WTC11 (cell line): ENCODE measurements around the gene MRGPRF. TPM values are rescaled to one million over a fixed set of nuclear protein-coding genes. Genes with fewer than 3 reads are reported as not detected.

Experiments used
- CTCF ChIP-seq: fragments of 200-600 bp; IDR thresholded peaks from 2 replicates; pipeline ENCODE4 v1.8.0; 2022; ENCODE audit warnings: antibody characterized with exemption
- FOXP4 ChIP-seq: sonication (generic); formaldehyde crosslinking; IDR thresholded peaks from 2 replicates; pipeline ENCODE4 v1.8.0; 2022; ENCODE audit warnings: mild to moderate bottlenecking, missing genetic modification reagents
- JUN ChIP-seq: sonication (generic); formaldehyde crosslinking; IDR thresholded peaks from 2 replicates; pipeline ENCODE4 v1.8.0; 2023; ENCODE audit warnings: mild to moderate bottlenecking, missing genetic modification reagents
- NFATC4 ChIP-seq: fragments of 250-450 bp; sonication (Bioruptor Pico); IDR thresholded peaks from 2 replicates; pipeline ENCODE4 v1.9.0; 2021; ENCODE audit warnings: mild to moderate bottlenecking
- RELA ChIP-seq: sonication (generic); formaldehyde crosslinking; IDR thresholded peaks from 2 replicates; pipeline ENCODE4 v1.8.1; 2022; ENCODE audit warnings: missing genetic modification reagents, mild to moderate bottlenecking, borderline replicate concordance
- RORB ChIP-seq: fragments of 250-450 bp; sonication (Bioruptor Pico); IDR thresholded peaks from 2 replicates; pipeline ENCODE4 v1.9.0; 2021; ENCODE audit warnings: mild to moderate bottlenecking
- SP1 ChIP-seq: sonication (generic); formaldehyde crosslinking; conservative IDR thresholded peaks from 2 replicates; pipeline ENCODE4 v1.8.1; 2022; ENCODE audit warnings: missing genetic modification reagents
- TCF7 ChIP-seq: sonication (generic); formaldehyde crosslinking; IDR thresholded peaks from 2 replicates; pipeline ENCODE4 v1.8.0; 2022; ENCODE audit warnings: mild to moderate bottlenecking, low read depth, missing genetic modification reagents, moderate library complexity
- TEAD4 ChIP-seq: sonication (generic); formaldehyde crosslinking; IDR thresholded peaks from 2 replicates; pipeline ENCODE4 v1.8.0; 2022; ENCODE audit warnings: mild to moderate bottlenecking, missing genetic modification reagents
- ZNF138 ChIP-seq: sonication (generic); formaldehyde crosslinking; conservative IDR thresholded peaks from 2 replicates; pipeline ENCODE4 v1.8.1; 2022; ENCODE audit warnings: mild to moderate bottlenecking, moderate library complexity, missing genetic modification reagents
- ZNF219 ChIP-seq: sonication (generic); formaldehyde crosslinking; IDR thresholded peaks from 2 replicates; pipeline ENCODE4 v1.8.0; 2023; ENCODE audit warnings: missing genetic modification reagents, mild to moderate bottlenecking, borderline replicate concordance
- ZNF416 ChIP-seq: fragments of 250-450 bp; sonication (Bioruptor Pico); IDR thresholded peaks from 2 replicates; pipeline ENCODE4 v1.9.0; 2021; ENCODE audit warnings: mild to moderate bottlenecking, inconsistent platforms
- total RNA-seq: library from RNA; stranded (reverse); gene quantifications from 3 replicates; pipeline ENCODE4 v1.2.3, GENCODE V29; 2021
- TF ChIP-seq, protein P1 (sequence below): fragments of 250-450 bp; sonication (Bioruptor Pico); IDR thresholded peaks from 2 replicates; pipeline ENCODE4 v1.9.0; 2021; ENCODE audit warnings: mild to moderate bottlenecking
- TF ChIP-seq, protein P2 (sequence below): fragments of 250-450 bp; sonication (Bioruptor Pico); IDR thresholded peaks from 2 replicates; pipeline ENCODE4 v1.9.0; 2021; ENCODE audit warnings: mild to moderate bottlenecking, borderline replicate concordance
- TF ChIP-seq, protein P3 (sequence below): sonication (generic); formaldehyde crosslinking; IDR thresholded peaks from 2 replicates; pipeline ENCODE4 v1.8.1; 2023; ENCODE audit warnings: mild to moderate bottlenecking, moderate library complexity, missing genetic modification reagents
- TF ChIP-seq, protein P4 (sequence below): sonication (generic); formaldehyde crosslinking; IDR thresholded peaks from 2 replicates; pipeline ENCODE4 v1.8.1; 2023; ENCODE audit warnings: mild to moderate bottlenecking, missing genetic modification reagents
- TF ChIP-seq, protein P5 (sequence below): sonication (generic); formaldehyde crosslinking; IDR thresholded peaks from 2 replicates; pipeline ENCODE4 v1.8.1; 2023; ENCODE audit warnings: mild to moderate bottlenecking, missing genetic modification reagents, borderline replicate concordance
- TF ChIP-seq, protein P6 (sequence below): sonication (generic); formaldehyde crosslinking; conservative IDR thresholded peaks from 2 replicates; pipeline ENCODE4 v1.8.1; 2023; ENCODE audit warnings: mild to moderate bottlenecking, low read depth, missing genetic modification reagents, moderate library complexity

The MRGPRF gene
- total RNA-seq, 1 experiment from 2014 or later, result 3.8 TPM

- TF ChIP-seq, protein P1, sequence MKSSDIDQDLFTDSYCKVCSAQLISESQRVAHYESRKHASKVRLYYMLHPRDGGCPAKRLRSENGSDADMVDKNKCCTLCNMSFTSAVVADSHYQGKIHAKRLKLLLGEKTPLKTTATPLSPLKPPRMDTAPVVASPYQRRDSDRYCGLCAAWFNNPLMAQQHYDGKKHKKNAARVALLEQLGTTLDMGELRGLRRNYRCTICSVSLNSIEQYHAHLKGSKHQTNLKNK, result no peak
- no peak for TF ChIP-seq RORB (CRISPR knock-in tag)
- TF ChIP-seq FOXP4, result no peak
- 0 out of 2 replicates have a peak, but pooled peaks have one; percentile 65 for TF ChIP-seq RELA (CRISPR knock-in tag)
- no peak for TF ChIP-seq CTCF
- TF ChIP-seq SP1 (CRISPR knock-in tag), result peak; percentile 79
- TF ChIP-seq, protein P2, sequence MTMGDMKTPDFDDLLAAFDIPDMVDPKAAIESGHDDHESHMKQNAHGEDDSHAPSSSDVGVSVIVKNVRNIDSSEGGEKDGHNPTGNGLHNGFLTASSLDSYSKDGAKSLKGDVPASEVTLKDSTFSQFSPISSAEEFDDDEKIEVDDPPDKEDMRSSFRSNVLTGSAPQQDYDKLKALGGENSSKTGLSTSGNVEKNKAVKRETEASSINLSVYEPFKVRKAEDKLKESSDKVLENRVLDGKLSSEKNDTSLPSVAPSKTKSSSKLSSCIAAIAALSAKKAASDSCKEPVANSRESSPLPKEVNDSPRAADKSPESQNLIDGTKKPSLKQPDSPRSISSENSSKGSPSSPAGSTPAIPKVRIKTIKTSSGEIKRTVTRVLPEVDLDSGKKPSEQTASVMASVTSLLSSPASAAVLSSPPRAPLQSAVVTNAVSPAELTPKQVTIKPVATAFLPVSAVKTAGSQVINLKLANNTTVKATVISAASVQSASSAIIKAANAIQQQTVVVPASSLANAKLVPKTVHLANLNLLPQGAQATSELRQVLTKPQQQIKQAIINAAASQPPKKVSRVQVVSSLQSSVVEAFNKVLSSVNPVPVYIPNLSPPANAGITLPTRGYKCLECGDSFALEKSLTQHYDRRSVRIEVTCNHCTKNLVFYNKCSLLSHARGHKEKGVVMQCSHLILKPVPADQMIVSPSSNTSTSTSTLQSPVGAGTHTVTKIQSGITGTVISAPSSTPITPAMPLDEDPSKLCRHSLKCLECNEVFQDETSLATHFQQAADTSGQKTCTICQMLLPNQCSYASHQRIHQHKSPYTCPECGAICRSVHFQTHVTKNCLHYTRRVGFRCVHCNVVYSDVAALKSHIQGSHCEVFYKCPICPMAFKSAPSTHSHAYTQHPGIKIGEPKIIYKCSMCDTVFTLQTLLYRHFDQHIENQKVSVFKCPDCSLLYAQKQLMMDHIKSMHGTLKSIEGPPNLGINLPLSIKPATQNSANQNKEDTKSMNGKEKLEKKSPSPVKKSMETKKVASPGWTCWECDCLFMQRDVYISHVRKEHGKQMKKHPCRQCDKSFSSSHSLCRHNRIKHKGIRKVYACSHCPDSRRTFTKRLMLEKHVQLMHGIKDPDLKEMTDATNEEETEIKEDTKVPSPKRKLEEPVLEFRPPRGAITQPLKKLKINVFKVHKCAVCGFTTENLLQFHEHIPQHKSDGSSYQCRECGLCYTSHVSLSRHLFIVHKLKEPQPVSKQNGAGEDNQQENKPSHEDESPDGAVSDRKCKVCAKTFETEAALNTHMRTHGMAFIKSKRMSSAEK, result no peak
- TF ChIP-seq ZNF416, result 0 out of 2 replicates have a peak, but pooled peaks have one; percentile 14
- TF ChIP-seq, protein P3, sequence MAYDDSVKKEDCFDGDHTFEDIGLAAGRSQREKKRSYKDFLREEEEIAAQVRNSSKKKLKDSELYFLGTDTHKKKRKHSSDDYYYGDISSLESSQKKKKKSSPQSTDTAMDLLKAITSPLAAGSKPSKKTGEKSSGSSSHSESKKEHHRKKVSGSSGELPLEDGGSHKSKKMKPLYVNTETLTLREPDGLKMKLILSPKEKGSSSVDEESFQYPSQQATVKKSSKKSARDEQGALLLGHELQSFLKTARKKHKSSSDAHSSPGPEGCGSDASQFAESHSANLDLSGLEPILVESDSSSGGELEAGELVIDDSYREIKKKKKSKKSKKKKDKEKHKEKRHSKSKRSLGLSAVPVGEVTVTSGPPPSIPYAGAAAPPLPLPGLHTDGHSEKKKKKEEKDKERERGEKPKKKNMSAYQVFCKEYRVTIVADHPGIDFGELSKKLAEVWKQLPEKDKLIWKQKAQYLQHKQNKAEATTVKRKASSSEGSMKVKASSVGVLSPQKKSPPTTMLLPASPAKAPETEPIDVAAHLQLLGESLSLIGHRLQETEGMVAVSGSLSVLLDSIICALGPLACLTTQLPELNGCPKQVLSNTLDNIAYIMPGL, result peak; percentile 74; the same call in 1 of the 2 replicates
- TF ChIP-seq, protein P4, sequence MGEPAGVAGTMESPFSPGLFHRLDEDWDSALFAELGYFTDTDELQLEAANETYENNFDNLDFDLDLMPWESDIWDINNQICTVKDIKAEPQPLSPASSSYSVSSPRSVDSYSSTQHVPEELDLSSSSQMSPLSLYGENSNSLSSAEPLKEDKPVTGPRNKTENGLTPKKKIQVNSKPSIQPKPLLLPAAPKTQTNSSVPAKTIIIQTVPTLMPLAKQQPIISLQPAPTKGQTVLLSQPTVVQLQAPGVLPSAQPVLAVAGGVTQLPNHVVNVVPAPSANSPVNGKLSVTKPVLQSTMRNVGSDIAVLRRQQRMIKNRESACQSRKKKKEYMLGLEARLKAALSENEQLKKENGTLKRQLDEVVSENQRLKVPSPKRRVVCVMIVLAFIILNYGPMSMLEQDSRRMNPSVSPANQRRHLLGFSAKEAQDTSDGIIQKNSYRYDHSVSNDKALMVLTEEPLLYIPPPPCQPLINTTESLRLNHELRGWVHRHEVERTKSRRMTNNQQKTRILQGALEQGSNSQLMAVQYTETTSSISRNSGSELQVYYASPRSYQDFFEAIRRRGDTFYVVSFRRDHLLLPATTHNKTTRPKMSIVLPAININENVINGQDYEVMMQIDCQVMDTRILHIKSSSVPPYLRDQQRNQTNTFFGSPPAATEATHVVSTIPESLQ, result no peak
- no peak for TF ChIP-seq NFATC4 (CRISPR knock-in tag)
- TF ChIP-seq ZNF219 (CRISPR knock-in tag), result no peak
- TF ChIP-seq, protein P5, sequence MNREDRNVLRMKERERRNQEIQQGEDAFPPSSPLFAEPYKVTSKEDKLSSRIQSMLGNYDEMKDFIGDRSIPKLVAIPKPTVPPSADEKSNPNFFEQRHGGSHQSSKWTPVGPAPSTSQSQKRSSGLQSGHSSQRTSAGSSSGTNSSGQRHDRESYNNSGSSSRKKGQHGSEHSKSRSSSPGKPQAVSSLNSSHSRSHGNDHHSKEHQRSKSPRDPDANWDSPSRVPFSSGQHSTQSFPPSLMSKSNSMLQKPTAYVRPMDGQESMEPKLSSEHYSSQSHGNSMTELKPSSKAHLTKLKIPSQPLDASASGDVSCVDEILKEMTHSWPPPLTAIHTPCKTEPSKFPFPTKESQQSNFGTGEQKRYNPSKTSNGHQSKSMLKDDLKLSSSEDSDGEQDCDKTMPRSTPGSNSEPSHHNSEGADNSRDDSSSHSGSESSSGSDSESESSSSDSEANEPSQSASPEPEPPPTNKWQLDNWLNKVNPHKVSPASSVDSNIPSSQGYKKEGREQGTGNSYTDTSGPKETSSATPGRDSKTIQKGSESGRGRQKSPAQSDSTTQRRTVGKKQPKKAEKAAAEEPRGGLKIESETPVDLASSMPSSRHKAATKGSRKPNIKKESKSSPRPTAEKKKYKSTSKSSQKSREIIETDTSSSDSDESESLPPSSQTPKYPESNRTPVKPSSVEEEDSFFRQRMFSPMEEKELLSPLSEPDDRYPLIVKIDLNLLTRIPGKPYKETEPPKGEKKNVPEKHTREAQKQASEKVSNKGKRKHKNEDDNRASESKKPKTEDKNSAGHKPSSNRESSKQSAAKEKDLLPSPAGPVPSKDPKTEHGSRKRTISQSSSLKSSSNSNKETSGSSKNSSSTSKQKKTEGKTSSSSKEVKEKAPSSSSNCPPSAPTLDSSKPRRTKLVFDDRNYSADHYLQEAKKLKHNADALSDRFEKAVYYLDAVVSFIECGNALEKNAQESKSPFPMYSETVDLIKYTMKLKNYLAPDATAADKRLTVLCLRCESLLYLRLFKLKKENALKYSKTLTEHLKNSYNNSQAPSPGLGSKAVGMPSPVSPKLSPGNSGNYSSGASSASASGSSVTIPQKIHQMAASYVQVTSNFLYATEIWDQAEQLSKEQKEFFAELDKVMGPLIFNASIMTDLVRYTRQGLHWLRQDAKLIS (CRISPR knock-in tag), result no peak
- TF ChIP-seq TCF7, result no peak
- no peak for TF ChIP-seq TEAD4 (CRISPR knock-in tag)
- no peak for TF ChIP-seq ZNF138 (CRISPR knock-in tag)
- no peak for TF ChIP-seq JUN (CRISPR knock-in tag)
- TF ChIP-seq, protein P6, sequence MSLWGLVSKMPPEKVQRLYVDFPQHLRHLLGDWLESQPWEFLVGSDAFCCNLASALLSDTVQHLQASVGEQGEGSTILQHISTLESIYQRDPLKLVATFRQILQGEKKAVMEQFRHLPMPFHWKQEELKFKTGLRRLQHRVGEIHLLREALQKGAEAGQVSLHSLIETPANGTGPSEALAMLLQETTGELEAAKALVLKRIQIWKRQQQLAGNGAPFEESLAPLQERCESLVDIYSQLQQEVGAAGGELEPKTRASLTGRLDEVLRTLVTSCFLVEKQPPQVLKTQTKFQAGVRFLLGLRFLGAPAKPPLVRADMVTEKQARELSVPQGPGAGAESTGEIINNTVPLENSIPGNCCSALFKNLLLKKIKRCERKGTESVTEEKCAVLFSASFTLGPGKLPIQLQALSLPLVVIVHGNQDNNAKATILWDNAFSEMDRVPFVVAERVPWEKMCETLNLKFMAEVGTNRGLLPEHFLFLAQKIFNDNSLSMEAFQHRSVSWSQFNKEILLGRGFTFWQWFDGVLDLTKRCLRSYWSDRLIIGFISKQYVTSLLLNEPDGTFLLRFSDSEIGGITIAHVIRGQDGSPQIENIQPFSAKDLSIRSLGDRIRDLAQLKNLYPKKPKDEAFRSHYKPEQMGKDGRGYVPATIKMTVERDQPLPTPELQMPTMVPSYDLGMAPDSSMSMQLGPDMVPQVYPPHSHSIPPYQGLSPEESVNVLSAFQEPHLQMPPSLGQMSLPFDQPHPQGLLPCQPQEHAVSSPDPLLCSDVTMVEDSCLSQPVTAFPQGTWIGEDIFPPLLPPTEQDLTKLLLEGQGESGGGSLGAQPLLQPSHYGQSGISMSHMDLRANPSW (CRISPR knock-in tag), result no peak
These were observed 35.8 kb upstream of the MRGPRF start, which contains the start of gene TPCN2 (continued) for GRCh38 chr11:69048694-69049489.
